Kidney tubule cell (primary cell): ENCODE results near the gene HOXA13.

Experiments used
- DNase-seq: peaks from one replicate; pipeline ENCODE4 v3.0.0-alpha.2; 2018; ENCODE audit warnings: low spot score

Gene HOXA13

GRCh38 chr7:27237735-27238334, 37.9 kb upstream of the HOXA13 start:
- DNase-seq, result peak; percentile 53

- peak; percentile 48 for DNase-seq
These were observed 35.8 kb upstream of the HOXA13 start for GRCh38 chr7:27235387-27236311.

GRCh38 chr7:27229448-27229847, 29.6 kb upstream of the HOXA13 start:
- DNase-seq, result no peak

- DNase-seq, result no peak
These were observed 25.4 kb upstream of the HOXA13 start for GRCh38 chr7:27224983-27225934.

GRCh38 chr7:27223941-27224575, 24.2 kb upstream of the HOXA13 start:
- no peak for DNase-seq

GRCh38 chr7:27221201-27221797, 21.4 kb upstream of the HOXA13 start:
- DNase-seq, result no peak

- DNase-seq, result no peak
These were observed 20.6 kb upstream of the HOXA13 start for GRCh38 chr7:27220440-27220955.

GRCh38 chr7:27219821-27220220, 19.9 kb upstream of the HOXA13 start:
- DNase-seq, result no peak

- no peak for DNase-seq
These were observed 18.1 kb upstream of the HOXA13 start for GRCh38 chr7:27217951-27218350.

GRCh38 chr7:27215356-27215755, 15.5 kb upstream of the HOXA13 start:
- no peak for DNase-seq

GRCh38 chr7:27214239-27214950, 14.5 kb upstream of the HOXA13 start:
- DNase-seq, result no peak

- DNase-seq, result no peak
These were observed 13.7 kb upstream of the HOXA13 start for GRCh38 chr7:27213433-27214238.

GRCh38 chr7:27212497-27213432, 12.9 kb upstream of the HOXA13 start:
- no peak for DNase-seq

GRCh38 chr7:27211764-27212204, 11.9 kb upstream of the HOXA13 start:
- DNase-seq, result no peak

- DNase-seq, result no peak
These were observed 11.2 kb upstream of the HOXA13 start for GRCh38 chr7:27211084-27211446.

- peak; percentile 48 for DNase-seq
These were observed 10.7 kb upstream of the HOXA13 start for GRCh38 chr7:27210441-27211083.

- DNase-seq, result no peak
These were observed 10.1 kb upstream of the HOXA13 start for GRCh38 chr7:27209933-27210440.

- DNase-seq, result no peak
These were observed 9.1 kb upstream of the HOXA13 start for GRCh38 chr7:27208998-27209397.
